Hematopoietic multipotent progenitor cell treated with erythropoietin and hydrocortisone succinate and interleukin-3 and kit ligand, for 17 days (in vitro differentiated cells): Measurements from ENCODE around the gene PRDM16.

Experiments used
- DNase-seq: peaks from one replicate; pipeline ENCODE4 v3.0.0-alpha.2; 2015; ENCODE audit warnings: low spot score

Gene PRDM16

GRCh38 chr1:3103967-3104677, 35.1 kb downstream of the PRDM16 start:
- no peak for DNase-seq

- DNase-seq = no peak
These were observed 36.3 kb downstream of the PRDM16 start for GRCh38 chr1:3105167-3105863.

GRCh38 chr1:3106216-3106615, 37.2 kb downstream of the PRDM16 start:
- DNase-seq = no peak

GRCh38 chr1:3107201-3107600, 38.2 kb downstream of the PRDM16 start:
- DNase-seq = no peak

- DNase-seq = no peak
These were observed 40.4 kb downstream of the PRDM16 start for GRCh38 chr1:3109355-3109754.

- DNase-seq = no peak
These were observed 42.5 kb downstream of the PRDM16 start for GRCh38 chr1:3111348-3112021.

- DNase-seq = no peak
These were observed 43.5 kb downstream of the PRDM16 start for GRCh38 chr1:3112526-3112925.

GRCh38 chr1:3113047-3113740, 44.2 kb downstream of the PRDM16 start:
- DNase-seq = no peak

GRCh38 chr1:3113741-3114056, 44.7 kb downstream of the PRDM16 start:
- no peak for DNase-seq

GRCh38 chr1:3114131-3114744, 45.2 kb downstream of the PRDM16 start:
- no peak for DNase-seq

GRCh38 chr1:3114846-3115245, 45.8 kb downstream of the PRDM16 start:
- no peak for DNase-seq

- DNase-seq = no peak
These were observed 46.5 kb downstream of the PRDM16 start for GRCh38 chr1:3115275-3116149.

GRCh38 chr1:3116150-3116510, 47.1 kb downstream of the PRDM16 start:
- DNase-seq = no peak

GRCh38 chr1:3116560-3116959, 47.6 kb downstream of the PRDM16 start:
- no peak for DNase-seq

- DNase-seq = no peak
These were observed 48.9 kb downstream of the PRDM16 start for GRCh38 chr1:3117879-3118278.

- DNase-seq = no peak
These were observed 50.1 kb downstream of the PRDM16 start for GRCh38 chr1:3119061-3119460.

- no peak for DNase-seq
These were observed 50.7 kb downstream of the PRDM16 start for GRCh38 chr1:3119725-3120124.

- DNase-seq = no peak
These were observed 51.1 kb downstream of the PRDM16 start for GRCh38 chr1:3120140-3120539.

- no peak for DNase-seq
These were observed 52.0 kb downstream of the PRDM16 start for GRCh38 chr1:3120994-3121393.

GRCh38 chr1:3121401-3122210, 52.6 kb downstream of the PRDM16 start:
- DNase-seq = no peak

- no peak for DNase-seq
These were observed 53.3 kb downstream of the PRDM16 start for GRCh38 chr1:3122311-3122710.
